A673 (cell line): ENCODE results near the gene NANS.

Source experiments
- EZH2 ChIP-seq: fragments of 200-600 bp; sonication (generic); IDR thresholded peaks from 2 replicates; pipeline ENCODE4 v1.6.1; 2017; ENCODE audit warnings: borderline replicate concordance, low read depth, mild to moderate bottlenecking, mixed read lengths, antibody characterized with exemption, low read length; ENCODE audit not compliant: poor library complexity, severe bottlenecking
- TF ChIP-seq, protein P1 (sequence below): fragments of 300-800, 200-600 bp; sonication (generic); conservative IDR thresholded peaks from 2 replicates; pipeline ENCODE4 v1.5.1; 2017; ENCODE audit warnings: low read depth, mild to moderate bottlenecking, antibody characterized with exemption, low read length, moderate library complexity, mixed read lengths

DNA sequence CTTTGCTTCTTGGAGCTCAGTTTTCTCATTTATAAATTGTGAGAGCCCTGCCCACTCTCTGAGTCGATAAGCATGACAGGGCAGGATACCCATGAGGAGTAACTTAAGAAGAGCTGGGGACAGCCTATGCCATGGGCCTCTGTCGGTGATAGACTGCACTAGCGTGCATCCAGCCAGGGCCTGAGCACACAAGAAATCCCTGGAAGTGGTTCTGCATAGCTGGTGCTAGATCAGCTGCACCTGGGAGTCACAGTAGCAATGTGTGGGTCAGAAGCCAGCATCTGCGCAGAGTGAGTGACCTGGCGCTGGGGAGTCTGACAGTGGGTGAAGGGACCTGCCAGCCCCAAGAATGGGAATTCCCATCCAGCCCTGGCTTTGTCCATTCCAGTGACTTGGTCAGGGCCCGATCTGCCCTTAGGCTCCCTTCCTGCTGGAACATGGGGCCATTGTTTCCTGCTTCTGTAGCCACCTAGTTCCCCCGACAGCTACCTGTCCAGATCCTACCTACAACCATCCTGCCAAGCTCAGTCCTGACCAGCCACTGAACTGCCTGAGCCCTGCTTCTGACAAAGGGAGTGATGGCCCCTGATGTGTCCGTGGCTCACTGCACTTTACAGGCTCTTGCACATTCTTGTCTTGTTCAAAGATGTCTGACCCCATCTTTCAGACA lies 35.9 kb upstream of the NANS start:
- TF ChIP-seq, protein P1, sequence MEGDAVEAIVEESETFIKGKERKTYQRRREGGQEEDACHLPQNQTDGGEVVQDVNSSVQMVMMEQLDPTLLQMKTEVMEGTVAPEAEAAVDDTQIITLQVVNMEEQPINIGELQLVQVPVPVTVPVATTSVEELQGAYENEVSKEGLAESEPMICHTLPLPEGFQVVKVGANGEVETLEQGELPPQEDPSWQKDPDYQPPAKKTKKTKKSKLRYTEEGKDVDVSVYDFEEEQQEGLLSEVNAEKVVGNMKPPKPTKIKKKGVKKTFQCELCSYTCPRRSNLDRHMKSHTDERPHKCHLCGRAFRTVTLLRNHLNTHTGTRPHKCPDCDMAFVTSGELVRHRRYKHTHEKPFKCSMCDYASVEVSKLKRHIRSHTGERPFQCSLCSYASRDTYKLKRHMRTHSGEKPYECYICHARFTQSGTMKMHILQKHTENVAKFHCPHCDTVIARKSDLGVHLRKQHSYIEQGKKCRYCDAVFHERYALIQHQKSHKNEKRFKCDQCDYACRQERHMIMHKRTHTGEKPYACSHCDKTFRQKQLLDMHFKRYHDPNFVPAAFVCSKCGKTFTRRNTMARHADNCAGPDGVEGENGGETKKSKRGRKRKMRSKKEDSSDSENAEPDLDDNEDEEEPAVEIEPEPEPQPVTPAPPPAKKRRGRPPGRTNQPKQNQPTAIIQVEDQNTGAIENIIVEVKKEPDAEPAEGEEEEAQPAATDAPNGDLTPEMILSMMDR = no peak
- TF ChIP-seq EZH2 = no peak
